GM13977 (cell line): ENCODE data around the gene PALM3.

Experiments used
- DNase-seq: peaks from one replicate; pipeline ENCODE4 v3.0.0; 2012; ENCODE audit warnings: low spot score
- in situ Hi-C: fragments of 300-500 bp; cut with MboI; formaldehyde crosslinking; loops from one replicate; pipeline ENCODE4 v1.12.0; 2022; ENCODE audit warnings: low sequenced_read_pairs, low pct_unique_long_range_greater_than_20kb, mixed read lengths, inconsistent platforms; ENCODE audit not compliant: unreplicated experiment
- TF ChIP-seq, protein P1 (sequence below): IDR thresholded peaks from 2 replicates; pipeline ENCODE4 v1.5.1; 2012; ENCODE audit warnings: mild to moderate bottlenecking, control low read depth; ENCODE audit not compliant: insufficient read depth; ENCODE audit errors: extremely low read depth, missing control alignments

Gene PALM3

DNA sequence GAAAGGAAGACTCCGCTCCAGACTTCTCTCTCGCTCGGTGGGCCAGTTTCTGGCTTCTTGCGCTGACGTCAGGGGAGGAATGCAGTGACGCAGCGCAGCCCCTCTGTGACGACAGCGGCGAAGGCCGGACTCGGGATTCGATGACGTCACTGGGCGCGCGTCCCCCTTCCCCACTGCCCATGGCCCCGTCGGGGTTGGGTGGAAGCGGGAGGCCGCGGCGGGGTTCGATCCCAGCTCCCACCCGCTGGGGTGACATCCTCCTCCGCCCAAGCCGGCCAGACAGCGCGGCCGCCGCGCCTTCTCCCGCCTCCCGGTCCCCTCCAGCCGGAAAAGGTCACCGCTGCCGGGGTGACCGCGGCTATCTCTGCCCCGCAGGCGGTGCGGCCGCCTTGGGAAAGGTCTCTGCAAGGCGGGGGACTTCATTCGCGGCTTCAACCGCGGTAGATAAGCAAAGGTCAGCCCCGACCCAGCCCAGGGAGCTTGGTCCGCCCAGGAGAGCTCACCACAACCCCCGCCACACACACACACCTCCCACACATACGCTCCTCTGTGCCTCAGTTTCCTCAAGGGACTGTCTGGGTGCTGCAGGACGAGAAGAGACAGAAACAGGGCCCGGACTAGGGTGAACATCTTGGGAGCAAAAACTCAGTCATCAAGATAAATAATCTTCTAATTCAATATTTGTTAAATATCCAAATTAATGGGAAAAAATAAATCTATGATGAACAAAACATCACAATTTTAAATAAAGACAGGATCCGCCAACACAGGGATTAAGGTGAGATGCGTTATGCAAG is 54.9 kb downstream of the PALM3 start:
- DNase-seq = no peak
- in situ Hi-C loops = no loop called here
- TF ChIP-seq, protein P1, sequence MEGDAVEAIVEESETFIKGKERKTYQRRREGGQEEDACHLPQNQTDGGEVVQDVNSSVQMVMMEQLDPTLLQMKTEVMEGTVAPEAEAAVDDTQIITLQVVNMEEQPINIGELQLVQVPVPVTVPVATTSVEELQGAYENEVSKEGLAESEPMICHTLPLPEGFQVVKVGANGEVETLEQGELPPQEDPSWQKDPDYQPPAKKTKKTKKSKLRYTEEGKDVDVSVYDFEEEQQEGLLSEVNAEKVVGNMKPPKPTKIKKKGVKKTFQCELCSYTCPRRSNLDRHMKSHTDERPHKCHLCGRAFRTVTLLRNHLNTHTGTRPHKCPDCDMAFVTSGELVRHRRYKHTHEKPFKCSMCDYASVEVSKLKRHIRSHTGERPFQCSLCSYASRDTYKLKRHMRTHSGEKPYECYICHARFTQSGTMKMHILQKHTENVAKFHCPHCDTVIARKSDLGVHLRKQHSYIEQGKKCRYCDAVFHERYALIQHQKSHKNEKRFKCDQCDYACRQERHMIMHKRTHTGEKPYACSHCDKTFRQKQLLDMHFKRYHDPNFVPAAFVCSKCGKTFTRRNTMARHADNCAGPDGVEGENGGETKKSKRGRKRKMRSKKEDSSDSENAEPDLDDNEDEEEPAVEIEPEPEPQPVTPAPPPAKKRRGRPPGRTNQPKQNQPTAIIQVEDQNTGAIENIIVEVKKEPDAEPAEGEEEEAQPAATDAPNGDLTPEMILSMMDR = no peak

DNA sequence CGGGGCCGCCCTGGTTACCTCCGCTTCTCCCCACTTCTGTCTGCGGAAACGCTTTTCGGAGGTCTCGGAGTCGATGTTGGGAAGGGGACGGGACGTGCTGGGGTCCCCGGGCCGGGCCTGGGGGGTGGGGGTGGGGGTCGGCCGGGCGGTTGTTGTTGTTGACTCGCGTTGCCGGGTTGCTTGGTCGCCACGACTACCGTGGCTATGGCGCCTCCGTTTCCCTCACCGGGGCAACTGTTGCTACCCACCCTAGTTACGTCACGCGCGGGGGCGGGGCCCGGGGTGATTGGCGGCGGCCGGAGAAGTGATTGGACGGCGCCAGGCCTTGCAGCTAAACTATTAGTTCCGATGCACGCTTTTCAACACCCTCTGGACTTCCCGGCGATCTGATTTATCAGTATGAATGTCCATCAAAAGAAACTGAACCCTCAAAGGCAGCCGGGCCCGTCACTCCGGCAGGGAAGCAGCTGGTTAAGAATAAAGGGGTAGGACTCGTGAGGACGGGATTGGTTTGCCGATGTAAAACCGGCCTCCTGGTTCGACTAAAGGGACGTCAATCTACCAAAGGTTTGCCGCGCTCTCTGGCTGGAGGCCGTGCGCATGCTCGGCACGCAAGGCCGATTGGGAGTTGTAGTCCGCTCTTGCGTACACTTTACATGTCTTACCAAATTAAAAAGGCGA is 55.7 kb downstream of the PALM3 start, which contains the start of gene RFX1:
Gene RFX1, minus strand, starts transcription at position 236 of the 681 bp plus-strand sequence. CDS start 12,477 bp downstream, outside the sequence.
- TF ChIP-seq, protein P1 = no peak
- DNase-seq = peak; percentile 93
- in situ Hi-C loops = no loop called here

DNA sequence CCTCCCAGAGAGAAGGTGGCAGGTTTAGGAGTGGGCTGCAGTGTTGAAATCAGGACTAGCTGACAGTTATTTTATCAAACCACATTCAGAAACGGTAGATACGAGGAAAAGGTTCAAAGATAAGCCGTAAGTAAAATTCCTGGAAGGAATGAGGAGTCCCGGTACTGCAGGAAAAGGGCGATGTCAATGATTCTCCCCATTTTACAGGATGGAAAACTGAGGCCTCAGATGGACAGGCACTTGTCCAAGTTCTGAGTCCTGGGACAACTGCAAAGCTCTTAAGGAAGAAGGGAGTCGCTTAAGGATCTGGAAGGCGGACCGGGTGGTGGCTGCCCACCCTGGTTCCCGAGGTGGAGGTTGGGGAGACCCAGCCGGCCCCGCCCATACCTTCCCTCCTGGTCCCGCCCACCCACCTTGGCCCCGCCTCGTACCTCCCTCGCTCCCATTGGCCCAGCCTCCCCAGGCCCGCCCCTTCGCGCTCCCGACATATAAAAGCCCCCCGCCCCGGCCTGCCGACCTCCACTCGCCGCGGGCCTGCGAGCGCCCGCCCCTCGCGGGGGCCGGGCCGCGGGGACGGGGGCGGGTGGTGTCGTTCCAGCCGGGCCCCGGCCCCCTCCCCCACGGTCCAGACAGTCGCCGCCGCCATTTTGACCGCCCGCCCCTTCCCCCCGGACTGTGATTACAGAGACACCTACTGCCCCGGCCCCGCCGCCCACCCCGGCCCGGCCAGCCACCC is 56.4 kb downstream of the PALM3 start:
- TF ChIP-seq, protein P1 = no peak
- in situ Hi-C loops = no loop called here
- DNase-seq = peak; percentile 87

DNA sequence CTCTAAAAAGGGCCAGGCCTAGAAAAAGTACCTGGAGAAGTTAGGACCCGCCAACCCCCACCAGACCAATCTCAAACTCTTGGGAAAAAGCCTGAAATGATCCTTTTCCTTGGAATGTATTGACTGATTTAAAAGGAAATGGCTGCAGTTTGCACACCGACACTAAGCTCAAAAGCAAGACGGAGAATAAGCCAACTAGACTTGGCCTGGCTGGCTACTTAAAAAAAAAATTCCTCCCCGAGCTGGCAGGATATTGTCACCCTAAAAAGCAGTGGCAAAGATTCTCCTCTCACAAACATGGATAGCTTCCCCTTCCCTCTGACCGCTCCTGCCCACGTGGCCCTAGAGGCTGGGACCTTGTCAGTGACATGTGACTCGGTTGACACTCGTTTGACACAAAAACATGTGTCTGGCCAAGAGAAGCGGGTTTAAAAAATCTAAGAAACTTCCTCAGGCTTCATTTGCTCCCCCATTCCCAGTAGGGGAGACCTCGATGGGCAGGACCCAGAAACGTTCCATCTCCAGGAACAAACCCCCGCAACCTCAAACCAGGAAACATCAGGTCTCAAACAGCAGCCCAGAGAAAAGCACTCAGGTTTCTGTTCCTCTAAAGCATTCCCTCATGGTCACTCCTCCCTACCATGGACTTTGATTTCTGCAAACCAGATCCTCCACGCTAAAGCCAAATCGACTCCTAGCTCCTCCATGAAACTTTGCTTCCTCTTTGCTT is 57.1 kb downstream of the PALM3 start:
- in situ Hi-C loops = no loop called here
- TF ChIP-seq, protein P1 = no peak
- peak; percentile 12 for DNase-seq
